Measurements from ENCODE around the gene LYSET.

DNA sequence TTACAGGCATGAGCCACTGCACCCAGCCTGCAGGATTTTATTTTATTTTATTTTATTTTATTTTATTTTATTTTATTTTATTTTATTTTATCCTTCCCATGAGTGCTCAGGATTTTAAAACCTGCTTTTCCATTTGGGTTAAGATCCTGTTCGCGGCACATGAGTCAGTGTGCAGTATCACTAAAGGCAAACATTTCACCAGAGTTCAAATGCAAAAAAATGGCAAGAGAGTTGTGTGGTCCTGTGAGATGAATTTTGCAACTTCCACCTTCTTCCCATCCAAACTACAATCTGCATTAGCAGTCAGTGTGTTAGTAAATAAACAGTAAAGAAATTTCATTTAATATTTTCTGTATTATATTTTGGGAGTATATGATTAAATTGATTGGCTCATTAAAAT lies 29.4 kb upstream of the LYSET start:
- TF ChIP-seq, protein P1, sequence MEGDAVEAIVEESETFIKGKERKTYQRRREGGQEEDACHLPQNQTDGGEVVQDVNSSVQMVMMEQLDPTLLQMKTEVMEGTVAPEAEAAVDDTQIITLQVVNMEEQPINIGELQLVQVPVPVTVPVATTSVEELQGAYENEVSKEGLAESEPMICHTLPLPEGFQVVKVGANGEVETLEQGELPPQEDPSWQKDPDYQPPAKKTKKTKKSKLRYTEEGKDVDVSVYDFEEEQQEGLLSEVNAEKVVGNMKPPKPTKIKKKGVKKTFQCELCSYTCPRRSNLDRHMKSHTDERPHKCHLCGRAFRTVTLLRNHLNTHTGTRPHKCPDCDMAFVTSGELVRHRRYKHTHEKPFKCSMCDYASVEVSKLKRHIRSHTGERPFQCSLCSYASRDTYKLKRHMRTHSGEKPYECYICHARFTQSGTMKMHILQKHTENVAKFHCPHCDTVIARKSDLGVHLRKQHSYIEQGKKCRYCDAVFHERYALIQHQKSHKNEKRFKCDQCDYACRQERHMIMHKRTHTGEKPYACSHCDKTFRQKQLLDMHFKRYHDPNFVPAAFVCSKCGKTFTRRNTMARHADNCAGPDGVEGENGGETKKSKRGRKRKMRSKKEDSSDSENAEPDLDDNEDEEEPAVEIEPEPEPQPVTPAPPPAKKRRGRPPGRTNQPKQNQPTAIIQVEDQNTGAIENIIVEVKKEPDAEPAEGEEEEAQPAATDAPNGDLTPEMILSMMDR (conservative IDR thresholded peaks at IDR 0.05; ENCODE audit: low read length): no peak
- no peak for TF ChIP-seq EZH2phosphoT487 (IDR thresholded peaks at IDR 0.05; ENCODE audit: borderline replicate concordance, low read depth, low read length)

Data from OCI-LY7 (cell line).